Measurements from ENCODE around the gene PLPP3. TPM values are rescaled to one million over a fixed set of nuclear protein-coding genes. Genes with fewer than 3 reads are reported as not detected.

The PLPP3 gene
- total RNA-seq, 4 donors from 2014 or later, result 33.6 to 113 (median 67.1) TPM

DNA sequence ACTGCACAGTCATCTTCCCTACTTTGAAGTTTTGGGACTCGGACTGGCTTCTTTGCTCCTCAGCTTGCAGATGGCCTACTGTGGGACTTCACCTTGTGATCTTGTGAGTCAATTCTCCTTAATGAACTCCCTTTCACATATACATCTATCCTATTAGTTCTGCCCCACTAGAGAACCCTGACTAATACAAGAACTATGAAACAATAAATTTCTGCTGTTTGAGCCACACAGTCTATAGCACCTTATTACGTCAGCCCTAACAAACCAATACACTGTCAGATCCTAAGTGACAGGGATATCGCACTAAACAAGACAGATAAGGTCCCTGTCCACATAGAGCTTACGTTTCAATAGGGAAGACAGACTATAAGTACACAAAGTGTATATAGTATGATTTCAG is 120.1 kb downstream of the PLPP3 start:
- no peak overlapping the region for H3K4me3 ChIP-seq (ENCODE audit: low read depth, poor library complexity, severe bottlenecking)
- no peak for DNase-seq (ENCODE audit: low spot score in 2 of 2)
- intact Hi-C loops (cut with DNase I; ENCODE audit: low total_unique reads), result no loop called here
- 97% methylated on average over 4 of the region's 4 CpGs for WGBS, 2 donors
- TF ChIP-seq, protein P1, sequence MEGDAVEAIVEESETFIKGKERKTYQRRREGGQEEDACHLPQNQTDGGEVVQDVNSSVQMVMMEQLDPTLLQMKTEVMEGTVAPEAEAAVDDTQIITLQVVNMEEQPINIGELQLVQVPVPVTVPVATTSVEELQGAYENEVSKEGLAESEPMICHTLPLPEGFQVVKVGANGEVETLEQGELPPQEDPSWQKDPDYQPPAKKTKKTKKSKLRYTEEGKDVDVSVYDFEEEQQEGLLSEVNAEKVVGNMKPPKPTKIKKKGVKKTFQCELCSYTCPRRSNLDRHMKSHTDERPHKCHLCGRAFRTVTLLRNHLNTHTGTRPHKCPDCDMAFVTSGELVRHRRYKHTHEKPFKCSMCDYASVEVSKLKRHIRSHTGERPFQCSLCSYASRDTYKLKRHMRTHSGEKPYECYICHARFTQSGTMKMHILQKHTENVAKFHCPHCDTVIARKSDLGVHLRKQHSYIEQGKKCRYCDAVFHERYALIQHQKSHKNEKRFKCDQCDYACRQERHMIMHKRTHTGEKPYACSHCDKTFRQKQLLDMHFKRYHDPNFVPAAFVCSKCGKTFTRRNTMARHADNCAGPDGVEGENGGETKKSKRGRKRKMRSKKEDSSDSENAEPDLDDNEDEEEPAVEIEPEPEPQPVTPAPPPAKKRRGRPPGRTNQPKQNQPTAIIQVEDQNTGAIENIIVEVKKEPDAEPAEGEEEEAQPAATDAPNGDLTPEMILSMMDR (IDR thresholded peaks at IDR 0.05), result no peak
- no peak for TF ChIP-seq POLR2A (IDR thresholded peaks at IDR 0.05)

DNA sequence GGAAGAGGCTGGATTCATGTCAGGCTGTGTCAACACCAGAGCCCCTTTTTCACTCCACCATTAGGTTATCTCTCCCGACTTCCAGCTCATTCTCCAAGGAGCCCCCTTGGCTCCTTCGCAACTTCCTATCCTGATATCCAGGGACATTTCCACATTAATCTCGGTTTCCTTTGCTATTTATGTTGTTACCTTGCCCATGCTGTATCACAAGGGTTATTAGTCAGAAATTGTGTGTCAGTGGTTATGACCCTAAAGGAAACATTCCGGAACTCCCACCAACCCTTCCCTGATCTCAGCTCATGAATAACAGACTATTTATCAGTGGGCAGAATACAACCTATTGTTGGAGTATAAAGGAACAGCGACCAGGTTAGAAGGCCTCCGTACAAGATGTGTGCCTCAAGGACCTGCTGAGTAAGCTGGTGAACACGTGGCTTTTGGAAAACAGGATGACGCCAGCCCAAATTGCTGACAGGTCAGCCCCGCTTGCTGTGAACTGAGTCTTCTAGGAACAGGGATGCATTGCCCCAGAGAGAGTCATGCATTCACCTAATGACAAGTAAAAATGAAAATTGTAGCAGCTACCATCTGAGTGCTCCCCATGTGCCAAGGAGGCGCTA is 121.5 kb downstream of the PLPP3 start:
- DNase-seq (ENCODE audit: low spot score in 2 of 2), result no peak
- intact Hi-C loops (cut with DNase I; ENCODE audit: low total_unique reads), result no loop called here
- TF ChIP-seq, protein P1 (IDR thresholded peaks at IDR 0.05), result no peak
- no peak for TF ChIP-seq POLR2A (IDR thresholded peaks at IDR 0.05)
- H3K4me3 ChIP-seq (ENCODE audit: low read depth, poor library complexity, severe bottlenecking), result no peak overlapping the region
- WGBS, 2 donors, result 83 to 92% methylated on average over 10 of the region's 10 CpGs

DNA sequence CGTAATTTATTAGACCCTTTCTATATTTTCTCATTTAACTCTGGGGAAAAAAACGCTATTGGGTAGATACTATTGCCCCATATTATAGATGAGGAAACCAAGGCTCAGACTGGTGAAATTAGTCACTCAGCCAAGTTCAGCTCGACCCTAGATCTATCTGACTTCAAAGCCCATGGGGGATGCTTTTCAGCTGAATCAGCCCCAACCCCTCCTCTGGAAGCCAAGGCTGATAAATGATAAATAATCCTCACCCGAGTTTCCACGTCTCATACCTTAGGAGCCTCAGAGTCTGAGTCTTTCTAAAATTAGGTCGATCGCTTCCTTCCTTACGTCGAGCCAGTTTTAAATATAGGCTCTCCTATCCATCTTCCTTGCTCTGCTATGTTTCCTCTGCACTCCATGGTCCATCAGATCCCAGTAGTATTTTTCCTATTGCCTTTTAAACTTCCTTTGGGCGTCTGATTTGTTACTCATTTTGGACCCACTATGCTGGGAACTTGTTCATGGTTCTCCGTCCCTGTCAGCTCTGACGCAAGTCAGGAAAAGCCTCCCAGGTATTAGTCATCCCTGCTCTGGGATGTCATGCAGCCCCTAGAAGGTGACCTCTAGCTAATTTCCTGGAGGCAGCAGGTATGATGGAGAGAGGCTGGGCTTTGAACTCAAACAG is 122.8 kb downstream of the PLPP3 start:
- intact Hi-C loops (cut with DNase I; ENCODE audit: low total_unique reads), result no loop called here
- 71 to 77% methylated on average over 12 of the region's 12 CpGs for WGBS, 2 donors

DNA sequence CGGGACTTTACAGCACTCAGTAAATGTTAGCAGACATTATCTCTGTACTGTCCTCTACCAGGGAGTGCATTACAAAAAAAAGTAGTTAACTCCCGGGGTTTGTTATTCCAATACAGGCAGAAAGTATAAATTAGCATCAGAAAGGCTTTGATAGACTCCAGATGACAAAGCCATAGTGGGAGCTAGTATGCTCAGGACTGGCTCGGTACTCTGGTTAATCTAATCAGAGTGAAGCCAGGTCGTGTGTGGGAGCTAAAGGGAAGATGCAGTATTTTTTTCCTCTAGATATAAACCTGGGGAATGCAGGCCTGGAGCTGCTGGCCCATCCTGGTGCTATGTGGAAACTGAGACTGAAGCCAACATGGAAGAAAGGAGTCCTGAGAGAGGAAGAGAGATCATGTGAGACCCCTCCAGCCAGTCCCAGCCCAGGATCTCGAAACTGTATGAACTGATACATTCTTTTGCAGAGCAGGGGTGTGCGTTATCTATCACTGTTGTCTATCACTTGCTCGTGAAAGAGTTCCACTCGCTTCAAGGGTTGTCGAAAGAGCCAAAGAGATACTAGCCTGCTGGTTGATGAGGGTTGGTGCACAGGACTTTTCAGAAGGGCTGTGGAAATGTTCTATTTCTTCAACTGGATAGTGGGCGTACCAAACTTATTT is 125.8 kb downstream of the PLPP3 start:
- 88% methylated on average over 10 of the region's 10 CpGs for WGBS, 2 donors
- H3K4me3 ChIP-seq (ENCODE audit: low read depth, poor library complexity, severe bottlenecking), result no peak overlapping the region
- TF ChIP-seq, protein P1 (IDR thresholded peaks at IDR 0.05), result no peak
- TF ChIP-seq POLR2A (IDR thresholded peaks at IDR 0.05), result no peak
- DNase-seq (ENCODE audit: low spot score in 2 of 2), result no peak
- intact Hi-C loops (cut with DNase I; ENCODE audit: low total_unique reads), result no loop called here

More for the DNA sequence above, 122.8 kb downstream of the PLPP3 start:
- TF ChIP-seq, protein P1 (IDR thresholded peaks at IDR 0.05), result no peak
- TF ChIP-seq POLR2A (IDR thresholded peaks at IDR 0.05), result no peak
- H3K4me3 ChIP-seq (ENCODE audit: low read depth, poor library complexity, severe bottlenecking), result no peak overlapping the region
- DNase-seq (ENCODE audit: low spot score in 2 of 2), result no peak

DNA sequence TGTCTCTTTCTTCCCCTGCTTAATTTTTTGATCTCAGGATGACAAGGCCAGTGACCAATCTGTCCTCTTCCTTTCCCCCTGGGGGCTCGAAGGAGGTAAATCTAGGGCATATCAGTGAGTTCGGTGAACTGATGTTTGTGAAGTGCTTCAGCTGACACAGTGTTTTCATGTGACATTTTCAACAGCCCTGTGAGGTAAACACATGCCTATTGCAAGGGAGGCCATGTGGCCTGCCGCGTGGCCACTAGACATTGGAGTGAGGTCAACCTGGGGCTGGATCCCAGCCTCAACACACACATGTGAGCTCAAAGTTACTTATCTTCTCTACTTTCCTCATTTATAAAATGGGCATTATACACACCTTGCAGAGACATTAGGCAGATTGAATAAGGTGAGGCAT is 126.3 kb downstream of the PLPP3 start:
- H3K4me3 ChIP-seq (ENCODE audit: low read depth, poor library complexity, severe bottlenecking), result no peak overlapping the region
- TF ChIP-seq POLR2A (IDR thresholded peaks at IDR 0.05), result no peak
- TF ChIP-seq, protein P1 (IDR thresholded peaks at IDR 0.05), result no peak
- intact Hi-C loops (cut with DNase I; ENCODE audit: low total_unique reads), result no loop called here
- WGBS, 2 donors, result 75 to 88% methylated on average over 4 of the region's 4 CpGs
- peak in 1 of 2 donors; percentile 48 for DNase-seq (ENCODE audit: low spot score in 2 of 2)

Data from lower leg skin (tissue), 4 donors.